OCI-LY1 (cell line): Measurements from ENCODE around the gene SH2B3.

Experiments
- H2AFZ ChIP-seq: fragments of 200-600 bp; sonication (generic), shearing (Covaris generic); 2 replicates; pipeline ENCODE4 v1.6.0; 2014; ENCODE audit warnings: antibody characterized with exemption, mild to moderate bottlenecking, low read length
- H3F3A ChIP-seq: fragments of 200-600 bp; sonication (generic), shearing (Covaris generic); 2 replicates; pipeline ENCODE4 v1.6.0; 2014; ENCODE audit warnings: mild to moderate bottlenecking, antibody characterized with exemption, low read length, moderate library complexity; ENCODE audit not compliant: insufficient read depth
- H3K27ac ChIP-seq: fragments of 200-600 bp; sonication (generic); 2 replicates; pipeline ENCODE4 v1.5.1; 2014; ENCODE audit warnings: low read length, mixed run types, mild to moderate bottlenecking, low read depth; ENCODE audit not compliant: poor library complexity, severe bottlenecking
- H3K27me3 ChIP-seq: fragments of 200-600 bp; sonication (generic); 2 replicates; pipeline ENCODE4 v1.6.0; 2014; ENCODE audit warnings: antibody characterized with exemption, mild to moderate bottlenecking, low read length, moderate library complexity; ENCODE audit not compliant: insufficient read depth
- H3K36me3 ChIP-seq: fragments of 200-600 bp; sonication (generic); 2 replicates; pipeline ENCODE4 v1.6.1; 2014; ENCODE audit warnings: mild to moderate bottlenecking, antibody characterized with exemption, low read length, moderate library complexity, mixed read lengths; ENCODE audit not compliant: insufficient read depth
- H3K4me1 ChIP-seq: fragments of 200-600 bp; sonication (generic); 2 replicates; pipeline ENCODE4 v1.5.1; 2014; ENCODE audit warnings: mild to moderate bottlenecking, low read length, moderate library complexity; ENCODE audit not compliant: insufficient read depth, severe bottlenecking
- H3K4me2 ChIP-seq: fragments of 200-600 bp; sonication (generic), shearing (Covaris generic); 2 replicates; pipeline ENCODE4 v1.6.1; 2014; ENCODE audit warnings: low read length
- H3K4me3 ChIP-seq: fragments of 200-600 bp; sonication (generic); 2 replicates; pipeline ENCODE4 v1.5.1; 2014; ENCODE audit warnings: low read length, low read depth, mild to moderate bottlenecking, mixed read lengths; ENCODE audit not compliant: poor library complexity, severe bottlenecking
- H3K79me2 ChIP-seq: fragments of 200-600 bp; shearing (Covaris generic); 2 replicates; pipeline ENCODE4 v1.6.1; 2016; ENCODE audit warnings: mixed run types, low read length, mixed read lengths; ENCODE audit not compliant: insufficient read depth
- H3K9ac ChIP-seq: fragments of 200-600 bp; sonication (generic), shearing (Covaris generic); 2 replicates; pipeline ENCODE4 v1.6.1; 2014; ENCODE audit warnings: mild to moderate bottlenecking, low read length, mixed read lengths
- H3K9me2 ChIP-seq: fragments of 200-600 bp; sonication (generic), shearing (Covaris generic); 2 replicates; pipeline ENCODE4 v1.6.1; 2014; ENCODE audit warnings: low read depth, mild to moderate bottlenecking, low read length, mixed read lengths
- H3K9me3 ChIP-seq: fragments of 200-600 bp; shearing (Covaris generic); 2 replicates; pipeline ENCODE4 v1.6.1; 2014; ENCODE audit warnings: low read length, mixed read lengths
- H4K20me1 ChIP-seq: fragments of 200-600 bp; sonication (generic), shearing (Covaris generic); 2 replicates; pipeline ENCODE4 v1.6.0; 2016; ENCODE audit warnings: mild to moderate bottlenecking, low read length; ENCODE audit not compliant: insufficient read depth
- CTCF ChIP-seq: fragments of 200-600 bp; sonication (generic), shearing (Covaris generic); IDR thresholded peaks from 2 replicates; pipeline ENCODE4 v1.5.1; 2017; ENCODE audit warnings: mild to moderate bottlenecking, antibody characterized with exemption, low read length, moderate library complexity, mixed read lengths
- EZH2 ChIP-seq: fragments of 200-600 bp; sonication (generic), shearing (Covaris generic); IDR thresholded peaks from 2 replicates; pipeline ENCODE4 v1.8.0; 2017; ENCODE audit warnings: borderline replicate concordance, mixed run types, mild to moderate bottlenecking, antibody characterized with exemption, low read length, moderate library complexity, mixed read lengths

SH2B3 gene

DNA sequence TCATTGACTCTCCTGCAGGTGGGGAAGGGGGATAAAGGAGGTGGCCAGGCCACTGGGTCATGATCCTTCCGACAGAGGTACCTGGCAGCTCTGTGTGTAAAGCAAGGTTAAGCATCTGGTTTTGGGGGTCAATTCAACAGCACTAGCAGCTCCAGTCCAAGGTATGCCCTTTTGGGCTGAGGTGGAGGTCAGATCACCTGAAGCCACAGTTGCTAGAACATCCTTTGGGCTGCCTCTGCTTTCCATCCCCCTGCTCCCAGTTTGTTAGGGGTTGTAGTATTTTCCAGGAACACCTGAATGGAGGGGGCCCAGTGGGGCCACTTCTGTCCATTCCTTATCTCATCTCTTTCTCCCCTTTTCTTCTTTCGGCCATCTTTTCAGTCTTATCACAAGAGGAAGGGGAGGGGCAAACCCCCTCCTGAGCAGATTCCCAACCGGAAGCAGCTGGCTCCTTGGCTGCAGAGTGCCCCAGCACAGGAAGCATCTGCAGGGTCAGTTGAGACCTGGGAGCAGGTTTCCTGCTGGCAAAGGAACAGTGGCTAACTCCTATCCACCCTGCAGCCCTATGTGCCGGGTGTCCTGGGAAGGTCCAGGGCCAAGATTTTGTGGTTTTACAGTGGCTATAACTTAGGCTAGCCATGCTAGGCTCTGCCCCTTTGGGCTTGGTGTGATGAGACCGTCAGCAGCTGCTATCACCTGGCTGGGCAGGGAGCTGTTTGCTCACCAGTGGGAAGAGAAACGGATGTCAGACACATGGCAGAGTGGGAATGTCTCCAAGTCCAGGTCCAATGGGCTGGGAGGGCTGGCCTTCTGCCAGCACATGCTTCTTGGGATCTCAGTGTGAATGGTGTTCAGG, 40.2 kb downstream of the SH2B3 start:
- H3K27me3 ChIP-seq: no peaks in the 10 kb centered on the region
- H3F3A ChIP-seq: no peaks in the 10 kb centered on the region
- H3K27ac ChIP-seq: no peak overlapping the region
- H3K9me3 ChIP-seq: no peaks in the 10 kb centered on the region
- H3K9ac ChIP-seq: no peak overlapping the region
- H3K4me3 ChIP-seq: no peak overlapping the region
- H4K20me1 ChIP-seq: no peaks in the 10 kb centered on the region
- no peaks in the 10 kb centered on the region for H3K9me2 ChIP-seq
- no peak overlapping the region for H2AFZ ChIP-seq
- no peak overlapping the region for H3K4me2 ChIP-seq
- H3K4me1 ChIP-seq: peaks cover 10% of the 10 kb centered on the region
- H3K36me3 ChIP-seq: peaks cover 19% of the 10 kb centered on the region; the same call in 1 of the 2 replicates
- no peaks in the 10 kb centered on the region for H3K79me2 ChIP-seq
- TF ChIP-seq CTCF: no peak
- TF ChIP-seq EZH2: no peak

- Histone ChIP-seq H3K4me2 (no peak overlapping the region), H4K20me1 (no peaks in the 10 kb centered on the region), H3K36me3 (peaks cover 26% of the 10 kb centered on the region; the same call in 1 of the 2 replicates), H3K4me3 (no peak overlapping the region), H3K9ac (no peak overlapping the region), H3K4me1 (peaks cover 10% of the 10 kb centered on the region), H3K27ac (no peak overlapping the region), H3K9me2 (no peaks in the 10 kb centered on the region), H3K9me3 (no peaks in the 10 kb centered on the region), H2AFZ (no peak overlapping the region), H3F3A (no peaks in the 10 kb centered on the region), H3K79me2 (no peaks in the 10 kb centered on the region), H3K27me3 (no peaks in the 10 kb centered on the region)
- TF ChIP-seq EZH2 (no peak), CTCF (no peak)
Measured at GRCh38 chr12:111446631-111447570, 41.2 kb downstream of the SH2B3 start.

- no peak overlapping the region for H3K4me3 ChIP-seq
- H4K20me1 ChIP-seq: no peaks in the 10 kb centered on the region
Measured at GRCh38 chr12:111447571-111448265, 42.0 kb downstream of the SH2B3 start.

More at GRCh38 chr12:111447571-111448265, 42.0 kb downstream of the SH2B3 start:
- TF ChIP-seq EZH2 (no peak), CTCF (no peak)
- no peaks in the 10 kb centered on the region for H3K27me3 ChIP-seq
- H3K4me1 ChIP-seq: peaks cover 10% of the 10 kb centered on the region
- H3K79me2 ChIP-seq: no peaks in the 10 kb centered on the region
- H3K4me2 ChIP-seq: no peak overlapping the region
- H3K9me3 ChIP-seq: no peaks in the 10 kb centered on the region
- H3F3A ChIP-seq: no peaks in the 10 kb centered on the region
- peaks cover 26% of the 10 kb centered on the region; the same call in 1 of the 2 replicates for H3K36me3 ChIP-seq
- no peaks in the 10 kb centered on the region for H3K9me2 ChIP-seq
- no peak overlapping the region for H3K27ac ChIP-seq
- no peak overlapping the region for H3K9ac ChIP-seq
- no peak overlapping the region for H2AFZ ChIP-seq
